ENCODE data around the gene RASSF4.

The RASSF4 gene

GRCh38 chr10:44954962-44955361 lies 4.6 kb upstream of the RASSF4 start:
- TF ChIP-seq CTCF (IDR thresholded peaks at IDR 0.05; ENCODE audit: poor library complexity, severe bottlenecking) = no peak
- Histone ChIP-seq H3K4me1 (ENCODE audit: insufficient read depth, poor library complexity, severe bottlenecking) (no peaks in the 10 kb centered on the region), H3K9me3 (ENCODE audit: severe bottlenecking) (no peaks in the 10 kb centered on the region), H3K27me3 (ENCODE audit: insufficient read depth, poor library complexity, severe bottlenecking) (no peaks in the 10 kb centered on the region), H3K4me3 (ENCODE audit: severe bottlenecking) (no peak overlapping the region), H3K27ac (ENCODE audit: poor library complexity, severe bottlenecking) (no peak overlapping the region), H3K36me3 (ENCODE audit: low read depth) (no peaks in the 10 kb centered on the region)
- no peak for DNase-seq (ENCODE audit: low spot score)
- ATAC-seq (ENCODE audit: low read depth) = no peak

GRCh38 chr10:44955413-44956070 lies 4.1 kb upstream of the RASSF4 start:
- no peaks in the 10 kb centered on the region for H3K4me1 ChIP-seq (ENCODE audit: insufficient read depth, poor library complexity, severe bottlenecking)
- ATAC-seq (ENCODE audit: low read depth) = no peak
- H3K36me3 ChIP-seq (ENCODE audit: low read depth) = no peaks in the 10 kb centered on the region
- no peaks in the 10 kb centered on the region for H3K27me3 ChIP-seq (ENCODE audit: insufficient read depth, poor library complexity, severe bottlenecking)
- TF ChIP-seq CTCF (IDR thresholded peaks at IDR 0.05; ENCODE audit: poor library complexity, severe bottlenecking) = no peak
- H3K9me3 ChIP-seq (ENCODE audit: severe bottlenecking) = no peaks in the 10 kb centered on the region
- no peak overlapping the region for H3K4me3 ChIP-seq (ENCODE audit: severe bottlenecking)
- no peak for DNase-seq (ENCODE audit: low spot score)
- H3K27ac ChIP-seq (ENCODE audit: poor library complexity, severe bottlenecking) = no peak overlapping the region

DNA sequence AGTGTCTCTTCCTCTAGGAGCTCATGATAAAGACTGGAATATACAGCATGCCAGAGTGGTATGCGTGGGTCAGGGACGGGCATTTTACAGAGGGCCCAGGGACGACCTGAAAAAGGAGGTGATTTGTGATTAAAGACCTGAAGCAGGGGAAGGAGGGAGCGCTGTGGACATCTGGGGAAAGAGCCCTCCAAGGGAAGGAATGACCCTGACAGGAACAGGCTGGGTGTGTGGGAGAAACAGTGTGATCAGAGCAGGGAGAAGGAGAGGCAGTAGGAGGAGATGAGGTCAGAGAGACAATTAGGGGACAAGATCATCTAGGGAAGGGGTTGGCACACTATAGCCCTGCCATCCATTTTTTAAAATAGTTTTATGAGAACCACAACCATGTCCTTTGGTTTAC lies 3.4 kb upstream of the RASSF4 start:
- H3K4me3 ChIP-seq (ENCODE audit: severe bottlenecking) = no peak overlapping the region
- no peak for ATAC-seq (ENCODE audit: low read depth)
- H3K36me3 ChIP-seq (ENCODE audit: low read depth) = no peaks in the 10 kb centered on the region
- H3K9me3 ChIP-seq (ENCODE audit: severe bottlenecking) = no peaks in the 10 kb centered on the region
- no peaks in the 10 kb centered on the region for H3K4me1 ChIP-seq (ENCODE audit: insufficient read depth, poor library complexity, severe bottlenecking)
- H3K27ac ChIP-seq (ENCODE audit: poor library complexity, severe bottlenecking) = no peak overlapping the region
- DNase-seq (ENCODE audit: low spot score) = no peak
- H3K27me3 ChIP-seq (ENCODE audit: insufficient read depth, poor library complexity, severe bottlenecking) = no peaks in the 10 kb centered on the region
- no peak for TF ChIP-seq CTCF (IDR thresholded peaks at IDR 0.05; ENCODE audit: poor library complexity, severe bottlenecking)

- Histone ChIP-seq H3K4me3 (ENCODE audit: severe bottlenecking) (no peak overlapping the region), H3K4me1 (ENCODE audit: insufficient read depth, poor library complexity, severe bottlenecking) (no peaks in the 10 kb centered on the region), H3K27me3 (ENCODE audit: insufficient read depth, poor library complexity, severe bottlenecking) (no peaks in the 10 kb centered on the region), H3K9me3 (ENCODE audit: severe bottlenecking) (no peaks in the 10 kb centered on the region), H3K27ac (ENCODE audit: poor library complexity, severe bottlenecking) (no peak overlapping the region), H3K36me3 (ENCODE audit: low read depth) (no peaks in the 10 kb centered on the region)
- ATAC-seq (ENCODE audit: low read depth) (no peak), DNase-seq (ENCODE audit: low spot score) (no peak)
- TF ChIP-seq CTCF (IDR thresholded peaks at IDR 0.05; ENCODE audit: poor library complexity, severe bottlenecking) = no peak
Measured at GRCh38 chr10:44956717-44957706, 2.6 kb upstream of the RASSF4 start.

Measured in RWPE2 (cell line).